Measurements from ENCODE around the gene NECTIN4.

GRCh38 chr1:161046605-161047228, 42.6 kb downstream of the NECTIN4 start:
- TF ChIP-seq POLR2AphosphoS5 (IDR thresholded peaks at IDR 0.05; ENCODE audit: borderline replicate concordance, low read depth, low read length) (no peak), EZH2 (IDR thresholded peaks at IDR 0.05) (no peak)
